H1 (cell line): ENCODE data around the gene FRRS1L. TPM values are rescaled to one million over a fixed set of nuclear protein-coding genes. Genes with fewer than 3 reads are reported as not detected.

ENCODE experiments used
- CTCF ChIA-PET: fragments of 300-600 bp; sonication (Branson Sonifier 250); formaldehyde crosslinking; loops from one replicate; lab custom pipeline; 2021; ENCODE audit not compliant: partially characterized antibody; lab: Charles Lee
- POLR2A ChIA-PET: fragments of 300-600 bp; sonication (Branson Sonifier 250); formaldehyde crosslinking; loops from one replicate; lab custom pipeline; 2021; ENCODE audit warnings: inconsistent platforms; ENCODE audit not compliant: partially characterized antibody; lab: Charles Lee
- DNase-seq, 2 experiments: peaks; one replicate each; pipeline versions ENCODE4 v3.0.0 to v3.0.0-alpha.2; 2010 to 2022; ENCODE audit warnings: low spot score in 2 of 2, low read depth in 1 of 2, mixed read lengths in 1 of 2
- FAIRE-seq: peaks from 2 replicates; lab custom pipeline; 2011; peaks lifted over from hg19 to GRCh38; lab: Jason Lieb, UNC
- H2AFZ ChIP-seq: 2 replicates; pipeline ENCODE4 v1.8.1; 2012; ENCODE audit warnings: low read length, inconsistent platforms
- H2AK5ac ChIP-seq: 2 replicates; pipeline ENCODE4 v1.6.1; 2013; ENCODE audit warnings: low read depth, low read length
- H2BK120ac ChIP-seq: replicated peaks from 2 replicates; pipeline ENCODE3; 2013; ENCODE audit warnings: low read depth, low read length, inconsistent platforms
- H2BK12ac ChIP-seq: 2 replicates; pipeline ENCODE4 v1.6.1; 2013; ENCODE audit warnings: low read depth, low read length
- H2BK15ac ChIP-seq: 2 replicates; pipeline ENCODE4 v1.6.1; 2013; ENCODE audit warnings: low read length
- H2BK20ac ChIP-seq: 2 replicates; pipeline ENCODE4 v1.6.1; 2013; ENCODE audit warnings: low read length
- H2BK5ac ChIP-seq: 2 replicates; pipeline ENCODE4 v1.6.1; 2013; ENCODE audit warnings: low read depth, low read length
- H3K14ac ChIP-seq: 2 replicates; pipeline ENCODE4 v1.6.1; 2013; ENCODE audit warnings: inconsistent platforms; ENCODE audit not compliant: insufficient read length
- H3K18ac ChIP-seq: 2 replicates; pipeline ENCODE4 v1.6.1; 2013; ENCODE audit warnings: low read length; ENCODE audit errors: extremely low read depth
- H3K23ac ChIP-seq: 2 replicates; pipeline ENCODE4 v1.6.1; 2013; ENCODE audit warnings: inconsistent platforms; ENCODE audit not compliant: insufficient read length
- H3K23me2 ChIP-seq: 2 replicates; pipeline ENCODE4 v1.6.1; 2013; ENCODE audit warnings: low read depth, low read length
- H3K27ac ChIP-seq: 2 replicates; pipeline ENCODE4 v1.6.1; 2011; ENCODE audit warnings: low read depth, low read length, inconsistent platforms
- H3K27me3 ChIP-seq, 4 experiments: replicated peaks in 1 of 4; 1 replicate in 1 of 4; 2 replicates in 3 of 4; pipeline versions ENCODE4 v1.6.1 to v1.8.1; 2011 to 2013; ENCODE audit warnings: low read length in 3 of 4, mild to moderate bottlenecking in 3 of 4, inconsistent platforms in 2 of 4, mixed read lengths in 2 of 4, moderate library complexity in 1 of 4; ENCODE audit not compliant: control insufficient read depth in 3 of 4, insufficient read depth in 3 of 4; ENCODE audit errors: extremely low read depth in 1 of 4
- H3K36me3 ChIP-seq, 4 experiments: 2 replicates each; pipeline versions ENCODE4 v1.6.1 to v1.8.1; 2011 to 2013; ENCODE audit warnings: mild to moderate bottlenecking in 4 of 4, low read length in 3 of 4, moderate library complexity in 2 of 4, control low read depth in 1 of 4, inconsistent platforms in 1 of 4; ENCODE audit not compliant: insufficient read depth in 4 of 4, control insufficient read depth in 2 of 4
- H3K4ac ChIP-seq: replicated peaks from 2 replicates; pipeline ENCODE3; 2013; ENCODE audit warnings: low read length, low read depth, mixed read lengths, inconsistent platforms; ENCODE audit not compliant: insufficient read length
- H3K4me1 ChIP-seq, 4 experiments: replicated peaks in 1 of 4; 1 replicate in 1 of 4; 2 replicates in 3 of 4; pipeline versions ENCODE4 v1.6.1 to v1.8.1; 2011 to 2013; ENCODE audit warnings: low read length in 3 of 4, inconsistent platforms in 2 of 4, mixed read lengths in 1 of 4; ENCODE audit not compliant: insufficient read depth in 4 of 4, control insufficient read depth in 3 of 4
- H3K4me2 ChIP-seq, 2 experiments: 2 replicates each; pipeline versions ENCODE4 v1.6.1 to v1.8.1; 2011 to 2013; ENCODE audit warnings: low read depth in 2 of 2, low read length in 2 of 2, control low read depth in 1 of 2, inconsistent platforms in 1 of 2, mild to moderate bottlenecking in 1 of 2; ENCODE audit not compliant: insufficient read depth in 1 of 2
- H3K4me3 ChIP-seq, 4 experiments: fragments of 200-600, 300-600 bp in 1 of 4; sonication (generic), shearing (Covaris generic), sonication (Bioruptor Twin) in 1 of 4; 2 replicates each; pipeline versions ENCODE4 v1.5.1 to v1.8.1; 2011 to 2016; ENCODE audit warnings: low read length in 4 of 4, low read depth in 3 of 4, control low read depth in 2 of 4, inconsistent platforms in 2 of 4, mild to moderate bottlenecking in 2 of 4, mixed read lengths in 1 of 4, moderate library complexity in 1 of 4; ENCODE audit not compliant: insufficient read depth in 2 of 4; ENCODE audit errors: extremely low read depth in 1 of 4
- H3K56ac ChIP-seq: replicated peaks from 2 replicates; pipeline ENCODE3; 2013; ENCODE audit warnings: low read depth, mild to moderate bottlenecking, mixed read lengths, low read length, inconsistent platforms; ENCODE audit not compliant: insufficient read length
- H3K79me1 ChIP-seq: 2 replicates; pipeline ENCODE4 v1.6.1; 2013; ENCODE audit warnings: low read depth, low read length, control low read depth
- H3K79me2 ChIP-seq, 2 experiments: 2 replicates each; pipeline versions ENCODE4 v1.6.1 to v1.8.1; 2012 to 2013; ENCODE audit warnings: low read length in 2 of 2, mild to moderate bottlenecking in 2 of 2, inconsistent platforms in 1 of 2; ENCODE audit not compliant: insufficient read depth in 2 of 2, control insufficient read depth in 1 of 2
- H3K9ac ChIP-seq, 4 experiments: replicated peaks in 1 of 4; 1 replicate in 1 of 4; 2 replicates in 3 of 4; pipeline versions ENCODE4 v1.6.1 to v1.8.1; 2011 to 2013; ENCODE audit warnings: low read depth in 3 of 4, low read length in 3 of 4, control low read depth in 2 of 4, mild to moderate bottlenecking in 2 of 4, moderate library complexity in 2 of 4, inconsistent platforms in 1 of 4; ENCODE audit errors: extremely low read depth in 1 of 4
- H3K9me3 ChIP-seq, 2 experiments: 2 replicates each; pipeline versions ENCODE4 v1.6.1 to v1.8.1; 2012 to 2013; ENCODE audit warnings: mild to moderate bottlenecking in 2 of 2, moderate library complexity in 2 of 2, control low read depth in 1 of 2, inconsistent platforms in 1 of 2, low read depth in 1 of 2, low read length in 1 of 2, mixed read lengths in 1 of 2; ENCODE audit not compliant: insufficient read depth in 2 of 2
- H4K20me1 ChIP-seq, 2 experiments: replicated peaks in 1 of 2; 2 replicates each; pipeline versions ENCODE3 to v1.8.1; 2011 to 2013; ENCODE audit warnings: inconsistent platforms in 2 of 2, low read length in 2 of 2, mild to moderate bottlenecking in 1 of 2; ENCODE audit not compliant: insufficient read depth in 2 of 2, control insufficient read depth in 1 of 2
- H4K5ac ChIP-seq: 2 replicates; pipeline ENCODE4 v1.6.1; 2013; ENCODE audit warnings: low read length, low read depth, mixed read lengths, inconsistent platforms; ENCODE audit not compliant: insufficient read length
- H4K8ac ChIP-seq: 2 replicates; pipeline ENCODE4 v1.8.0; 2013; ENCODE audit warnings: mild to moderate bottlenecking, moderate library complexity, low read length, inconsistent platforms; ENCODE audit not compliant: insufficient read depth; ENCODE audit errors: extremely low read depth
- H4K91ac ChIP-seq: replicated peaks from 2 replicates; pipeline ENCODE3; 2013; ENCODE audit warnings: low read length, mixed read lengths, inconsistent platforms; ENCODE audit not compliant: insufficient read length
- ASH2L ChIP-seq: fragments of 200-600, 300-600 bp; sonication (generic); IDR thresholded peaks from one replicate; pipeline ENCODE4 v1.7.1; 2017; ENCODE audit warnings: low read length
- BCL11A ChIP-seq, 2 experiments: IDR thresholded peaks; one replicate each; pipeline ENCODE4 v1.6.1; 2011; ENCODE audit warnings: low read depth in 2 of 2, low read length in 2 of 2, mild to moderate bottlenecking in 2 of 2
- CEBPB ChIP-seq: IDR thresholded peaks from 2 replicates; pipeline ENCODE4 v1.6.1; 2012; ENCODE audit warnings: low read depth, low read length
- EZH2 ChIP-seq: fragments of 200-600 bp; sonication (generic); IDR thresholded peaks from 2 replicates; pipeline ENCODE4 v1.7.1; 2012; ENCODE audit warnings: low read depth, mild to moderate bottlenecking, moderate library complexity, low read length, inconsistent platforms; ENCODE audit not compliant: severe bottlenecking
- GABPA ChIP-seq: IDR thresholded peaks from 2 replicates; pipeline ENCODE4 v1.6.1; 2011; ENCODE audit warnings: mild to moderate bottlenecking, low read length, moderate library complexity, borderline replicate concordance; ENCODE audit not compliant: insufficient read depth
- HDAC6 ChIP-seq: IDR thresholded peaks from one replicate; pipeline ENCODE4 v1.7.1; 2012; ENCODE audit warnings: low read depth, mild to moderate bottlenecking, inconsistent platforms, low read length, moderate library complexity
- JUND ChIP-seq: IDR thresholded peaks from 2 replicates; pipeline ENCODE4 v1.6.1; 2011; ENCODE audit warnings: mild to moderate bottlenecking, improper control_type of control experiment, low read length
- SAP30 ChIP-seq: fragments of 300-600 bp; sonication (generic); IDR thresholded peaks from 2 replicates; pipeline ENCODE4 v1.7.1; 2012; ENCODE audit warnings: low read length, moderate library complexity, mild to moderate bottlenecking, inconsistent platforms; ENCODE audit not compliant: insufficient read depth, insufficient replicate concordance
- SIN3A ChIP-seq, 2 experiments: IDR thresholded peaks in 1 of 2; conservative IDR thresholded peaks in 1 of 2; 2 replicates each; pipeline ENCODE4 v1.6.1; 2011 to 2012; ENCODE audit warnings: low read length in 2 of 2, improper control_type of control experiment in 1 of 2, low read depth in 1 of 2, mild to moderate bottlenecking in 1 of 2
- SP4 ChIP-seq: IDR thresholded peaks from 2 replicates; pipeline ENCODE4 v1.6.1; 2012; ENCODE audit warnings: low read length, inconsistent platforms
- SRF ChIP-seq: IDR thresholded peaks from 2 replicates; pipeline ENCODE4 v1.6.1; 2011; ENCODE audit warnings: mild to moderate bottlenecking, low read depth, low read length, moderate library complexity
- TAF7 ChIP-seq: optimal IDR thresholded peaks from 2 replicates; pipeline ENCODE3; 2011; ENCODE audit warnings: low read depth, mild to moderate bottlenecking, inconsistent platforms, low read length, moderate library complexity, borderline replicate concordance
- WGBS, 2 experiments: shearing (Covaris generic) in 1 of 2; methylation state at CpG; one replicate each; pipeline versions ENCODE4 v1.1.6 to v1.1.7; 2013 to 2015; ENCODE audit warnings: low lambda C conversion rate in 2 of 2, mixed read lengths in 2 of 2, inconsistent platforms in 1 of 2, low coverage in 1 of 2, missing lambda C conversion rate in 1 of 2; ENCODE audit not compliant: insufficient replicate concordance in 2 of 2, insufficient coverage in 1 of 2, insufficient read length in 1 of 2; ENCODE audit errors: extremely low coverage in 1 of 2, missing lambda C conversion rate in 1 of 2; 5-methylcytosine and 5-hydroxymethylcytosine counted together
- polyA plus RNA-seq, 7 experiments: library from polyadenylated mRNA; depleted of rRNA in 3 of 7; stranded (reverse) in 5 of 7; unstranded in 2 of 7; fragments of >200 nt in 5 of 7; fragments of 200-250 nt in 2 of 7; gene quantifications; 1 replicate in 5 of 7; 2 replicates in 1 of 7; 4 replicates in 1 of 7; pipeline versions ENCODE4 v1.2.1 to v1.2.3, GENCODE V29; 2011 to 2013; ENCODE audit warnings: missing spikeins in 2 of 7, mixed read lengths in 2 of 7
- total RNA-seq: library from RNA; stranded (reverse); fragmentation: NEBNext Ultra II Directional; extraction: Animal tissue kit (Norgen Biotek cat#: 25700); gene quantifications from 2 replicates; pipeline ENCODE4 v1.2.1, GENCODE V29; 2021

The FRRS1L gene
- total and polyA plus RNA-seq, 2 of the 8 experiments (the other 6 are each of a cell fraction or from before 2014, with no cell fraction given), result 1.0 to 2.2 TPM

DNA sequence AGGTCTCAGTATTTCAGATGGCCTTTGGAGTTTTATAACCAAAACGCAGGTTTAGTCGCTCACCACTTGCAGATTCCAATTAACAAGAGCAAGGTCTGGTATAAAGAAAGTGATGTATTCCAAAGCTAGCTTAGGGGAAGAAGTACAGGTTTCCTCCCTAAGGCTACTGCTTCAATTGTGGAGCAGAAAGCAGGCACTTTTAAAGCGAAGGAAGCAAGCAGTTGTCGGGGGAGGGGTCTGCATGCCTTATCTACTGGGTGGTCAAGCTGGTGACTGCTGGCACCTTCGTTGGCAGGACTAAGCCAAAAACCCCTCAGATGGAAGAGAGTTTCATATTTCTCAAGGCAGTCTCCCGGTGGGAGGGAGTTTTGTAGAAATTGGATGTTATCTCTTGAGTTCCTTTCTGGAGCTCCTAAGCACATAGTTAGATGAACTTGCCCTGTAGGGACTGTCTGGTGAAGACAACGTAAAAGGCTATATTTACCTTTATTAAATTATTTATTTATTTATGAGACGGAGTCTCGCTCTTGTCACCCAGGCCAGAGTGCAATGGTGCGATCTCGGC, 45.7 kb downstream of the FRRS1L start:
- H3K4me1 ChIP-seq, result peaks cover 7 to 16% (median 13%) of the 10 kb centered on the region in 4 experiments
- no peaks in the 10 kb centered on the region for H3K9me3 ChIP-seq
- H3K27me3 ChIP-seq, result no peaks in the 10 kb centered on the region
- DNase-seq, result no peak
- FAIRE-seq, result no peak
- H2BK12ac ChIP-seq, result no peak overlapping the region
- peaks cover 9 to 13% of the 10 kb centered on the region in 2 experiments for H4K20me1 ChIP-seq
- H3K18ac ChIP-seq, result no peak overlapping the region
- H2AK5ac ChIP-seq, result no peak overlapping the region
- no peak overlapping the region for H3K9ac ChIP-seq
- H3K27ac ChIP-seq, result no peak overlapping the region
- H3K36me3 ChIP-seq, result no peaks in the 10 kb centered on the region; a peak in 1 of 8 replicates
- peaks cover 9% of the 10 kb centered on the region for H3K79me1 ChIP-seq
- POLR2A ChIA-PET, result interaction anchor here (1.1 to 1.2 kb wide), 2 partner anchors 107 to 198 kb away, joined by 3 to 5 read pairs; no protein-coding TSS in a partner anchor
- H2BK120ac ChIP-seq, result no peak overlapping the region
- no peak overlapping the region for H2BK15ac ChIP-seq
- H4K8ac ChIP-seq, result no peak overlapping the region
- H3K4me3 ChIP-seq, result peak overlapping the region in 3 of 4 experiments; percentile 9 to 81 (median 23); a peak in 4 of 8 replicates
- peak overlapping the region; percentile 91 for H2AFZ ChIP-seq
- H3K79me2 ChIP-seq, result peaks cover 23 to 33% of the 10 kb centered on the region in 2 experiments
- CTCF ChIA-PET, result interaction anchor here (0.9 kb wide), 1 partner anchor 494 kb away, joined by 3 read pairs; no protein-coding TSS in a partner anchor
- no peak overlapping the region for H4K91ac ChIP-seq
- no peak overlapping the region for H3K14ac ChIP-seq
- H2BK5ac ChIP-seq, result peak overlapping the region; percentile 29; the same call in 1 of the 2 replicates
- peak overlapping the region; percentile 48 to 97; a peak in 3 of 4 replicates for H3K4me2 ChIP-seq
- H3K23me2 ChIP-seq, result peaks cover 10% of the 10 kb centered on the region
- H3K23ac ChIP-seq, result no peak overlapping the region
- H4K5ac ChIP-seq, result no peak overlapping the region
- H2BK20ac ChIP-seq, result no peak overlapping the region
- 71% methylated on average over 11 of the region's 11 CpGs; no CpG with 5 or more reads in 1 of the 2 experiments for WGBS, 2 experiments
- no peak overlapping the region for H3K4ac ChIP-seq
- no peak overlapping the region for H3K56ac ChIP-seq
- TF ChIP-seq ASH2L (peak; percentile 79), SIN3A (conservative IDR thresholded peaks at IDR 0.05 in 1 of 2, IDR thresholded peaks at IDR 0.05 in 1 of 2; ENCODE audit: low read depth in 1 of 2, low read length in 2 of 2) (no peak), SRF (no peak), BCL11A (IDR thresholded peaks at IDR 0.05; ENCODE audit: low read depth in 2 of 2, low read length in 2 of 2) (no peak), CEBPB (no peak), SP4 (no peak), EZH2 (no peak), SAP30 (no peak), JUND (no peak), TAF7 (no peak), GABPA (no peak), HDAC6 (no peak)
